Lung (tissue), 12 donors: ENCODE measurements around the gene TBC1D5. TPM values are rescaled to one million over a fixed set of nuclear protein-coding genes. Genes with fewer than 3 reads are reported as not detected.

Source experiments
- ATAC-seq: fragments of 200-7000 bp; cut with Tn5 transposase; one replicate; pipeline ENCODE4 v1.9.1; 2020; ENCODE audit warnings: moderate number of reproducible peaks; ENCODE audit not compliant: insufficient read depth, low FRiP score
- DNase-seq, 3 donors: peaks; one replicate each; pipeline ENCODE4 v3.0.0-alpha.2; 2013 to 2017
- H3K27ac ChIP-seq, 2 donors: one replicate each; pipeline ENCODE4 v1.5.1; 2013; ENCODE audit warnings: mild to moderate bottlenecking in 2 of 2, moderate library complexity in 2 of 2, control low read depth in 1 of 2, inconsistent platforms in 1 of 2, low read depth in 1 of 2, low read length in 1 of 2
- H3K27me3 ChIP-seq, 3 donors: one replicate each; pipeline ENCODE4 v1.5.1; 2013; ENCODE audit warnings: low read length in 2 of 3; ENCODE audit not compliant: control insufficient read depth in 3 of 3, insufficient read depth in 3 of 3
- H3K36me3 ChIP-seq, 4 donors: one replicate each; pipeline ENCODE4 v1.5.1; 2013; ENCODE audit warnings: low read length in 4 of 4, mild to moderate bottlenecking in 1 of 4, moderate library complexity in 1 of 4; ENCODE audit not compliant: control insufficient read depth in 4 of 4, insufficient read depth in 4 of 4
- H3K4me1 ChIP-seq, 5 donors: one replicate each; pipeline ENCODE4 v1.5.1; 2013; ENCODE audit warnings: low read length in 5 of 5, mild to moderate bottlenecking in 2 of 5, moderate library complexity in 1 of 5; ENCODE audit not compliant: control insufficient read depth in 5 of 5, insufficient read depth in 5 of 5
- H3K4me3 ChIP-seq: one replicate; pipeline ENCODE4 v1.5.1; 2013; ENCODE audit warnings: mild to moderate bottlenecking, control low read depth, moderate library complexity
- H3K9ac ChIP-seq, 2 donors: one replicate each; pipeline ENCODE4 v1.5.1; 2013; ENCODE audit warnings: low read length in 2 of 2, control low read depth in 1 of 2; ENCODE audit not compliant: insufficient read depth in 1 of 2
- H3K9me3 ChIP-seq, 4 donors: one replicate each; pipeline ENCODE4 v1.5.1; 2013; ENCODE audit warnings: low read length in 3 of 4, mild to moderate bottlenecking in 1 of 4, moderate library complexity in 1 of 4; ENCODE audit not compliant: control insufficient read depth in 4 of 4, insufficient read depth in 3 of 4
- CTCF ChIP-seq: IDR thresholded peaks from 2 replicates; pipeline ENCODE4 v1.5.1; 2012; ENCODE audit warnings: mild to moderate bottlenecking; ENCODE audit errors: control extremely low read depth, extremely low read depth
- WGBS, 2 donors: extraction: QIAGEN DNeasy Blood & Tissue Kit; methylation state at CpG; one replicate each; pipeline ENCODE4 v1.1.7; 2013; 5-methylcytosine and 5-hydroxymethylcytosine counted together
- polyA plus RNA-seq, 2 donors: library from polyadenylated mRNA; stranded (reverse); fragments of 200-250 nt; gene quantifications; one replicate each; pipeline ENCODE4 v1.2.1, GENCODE V29; 2013
- total RNA-seq, 2 donors: library from RNA; depleted of rRNA in 1 of 2; stranded (reverse); fragments of >200 nt in 1 of 2; gene quantifications; one replicate each; pipeline ENCODE4 v1.2.1, GENCODE V29; 2014 to 2021
- donor health status: control.
- donor health status: control.
- donor health status: Bipolar disorder and iron deficiency.
- donor health status: healthy.
- donor health status: DM: yes; HTN: yes; CAD: no.

TBC1D5 gene
- total and polyA plus RNA-seq, 4 donors, result 8.7 to 111 (median 39.6) TPM

- no peak for ATAC-seq
These were observed 587.5 kb downstream of the TBC1D5 start for GRCh38 chr3:17154941-17155340.

DNA sequence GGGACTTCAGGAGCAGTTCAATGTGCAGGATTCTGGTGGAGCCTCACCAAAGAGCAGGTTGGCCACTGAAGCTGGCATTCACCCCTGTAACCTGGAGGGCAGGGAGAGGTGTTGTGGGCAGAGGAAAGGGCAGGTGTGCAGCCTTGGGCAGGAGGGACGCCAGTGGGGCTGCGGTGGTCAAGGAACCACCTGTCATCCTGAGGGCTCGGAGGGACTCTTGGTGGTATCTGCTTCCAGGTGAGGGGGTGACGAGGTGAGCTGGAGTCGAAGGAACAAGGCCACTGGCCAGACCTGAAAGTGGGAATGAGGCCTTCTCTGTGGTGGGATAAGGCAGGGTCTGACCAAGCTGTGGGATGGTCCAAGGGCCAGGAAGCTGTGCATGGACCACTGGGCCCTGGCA, 588.2 kb downstream of the TBC1D5 start:
- Histone ChIP-seq H3K9ac (no peak overlapping the region), H3K36me3 (peaks cover 9 to 38% (median 16%) of the 10 kb centered on the region in 4 donors), H3K4me3 (no peak overlapping the region), H3K27me3 (no peaks in the 10 kb centered on the region), H3K27ac (no peak overlapping the region), H3K9me3 (peaks cover 0 to 34% (median 7%) of the 10 kb centered on the region in 4 donors), H3K4me1 (no peaks in the 10 kb centered on the region)
- TF ChIP-seq CTCF, result no peak
- ATAC-seq, result no peak
- WGBS, 2 donors, result 95 to 98% methylated on average over 5 of the region's 5 CpGs
- DNase-seq, result no peak

More at GRCh38 chr3:17154941-17155340, 587.5 kb downstream of the TBC1D5 start:
- no peak overlapping the region for H3K4me3 ChIP-seq
- no peak overlapping the region for H3K9ac ChIP-seq
- no peaks in the 10 kb centered on the region for H3K27me3 ChIP-seq
- no peak overlapping the region for H3K27ac ChIP-seq
- no peak for TF ChIP-seq CTCF
- no peak for DNase-seq
- peaks cover 9 to 42% (median 16%) of the 10 kb centered on the region in 4 donors for H3K36me3 ChIP-seq
- H3K9me3 ChIP-seq, result peaks cover 0 to 34% (median 7%) of the 10 kb centered on the region in 4 donors
- H3K4me1 ChIP-seq, result peaks cover 0 to 4% (median 0%) of the 10 kb centered on the region in 5 donors
- 95 to 96% methylated on average over 10 of the region's 10 CpGs for WGBS, 2 donors

GRCh38 chr3:17153209-17153608, 589.2 kb downstream of the TBC1D5 start:
- DNase-seq (no peak), ATAC-seq (no peak)
- WGBS, 2 donors, result 97% methylated on average over 4 of the region's 4 CpGs
- Histone ChIP-seq H3K27me3 (no peaks in the 10 kb centered on the region), H3K9me3 (peaks cover 0 to 34% (median 7%) of the 10 kb centered on the region in 4 donors), H3K36me3 (peaks cover 9 to 33% (median 15%) of the 10 kb centered on the region in 4 donors), H3K4me3 (no peak overlapping the region), H3K4me1 (no peaks in the 10 kb centered on the region), H3K27ac (no peak overlapping the region), H3K9ac (no peak overlapping the region)
- TF ChIP-seq CTCF, result no peak
